Loucy (cell line): ENCODE data around the gene NAXE.

ENCODE experiments used
- EZH2phosphoT487 ChIP-seq: fragments of 200-600 bp; IDR thresholded peaks from 2 replicates; pipeline ENCODE4 v1.6.1; 2018; ENCODE audit warnings: antibody characterized with exemption, mild to moderate bottlenecking, moderate library complexity, borderline replicate concordance
- TF ChIP-seq, protein P1 (sequence below): fragments of 200-600 bp; sonication (generic); conservative IDR thresholded peaks from 2 replicates; pipeline ENCODE4 v1.5.1; 2014; ENCODE audit warnings: mild to moderate bottlenecking, antibody characterized with exemption, low read length

DNA sequence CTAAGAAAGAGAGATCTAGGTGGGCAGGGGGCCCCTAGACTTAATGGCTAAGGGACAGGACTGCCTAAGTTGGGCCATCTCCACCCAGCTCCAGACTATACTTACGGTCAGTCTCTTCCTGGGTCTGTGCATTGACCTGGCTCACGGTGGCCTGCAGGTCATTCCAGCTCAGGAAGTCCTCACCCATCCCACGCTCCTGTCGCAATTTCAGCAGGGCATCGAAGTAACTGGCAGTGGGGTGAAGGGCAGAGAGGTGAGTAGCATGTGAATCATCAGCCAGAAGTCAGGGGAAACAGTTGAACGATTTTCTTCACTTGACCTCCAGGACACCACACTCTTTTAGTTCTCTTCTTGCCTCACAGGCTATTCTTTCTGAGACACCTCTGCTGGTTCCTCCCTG lies 39.7 kb upstream of the NAXE start:
- TF ChIP-seq, protein P1, sequence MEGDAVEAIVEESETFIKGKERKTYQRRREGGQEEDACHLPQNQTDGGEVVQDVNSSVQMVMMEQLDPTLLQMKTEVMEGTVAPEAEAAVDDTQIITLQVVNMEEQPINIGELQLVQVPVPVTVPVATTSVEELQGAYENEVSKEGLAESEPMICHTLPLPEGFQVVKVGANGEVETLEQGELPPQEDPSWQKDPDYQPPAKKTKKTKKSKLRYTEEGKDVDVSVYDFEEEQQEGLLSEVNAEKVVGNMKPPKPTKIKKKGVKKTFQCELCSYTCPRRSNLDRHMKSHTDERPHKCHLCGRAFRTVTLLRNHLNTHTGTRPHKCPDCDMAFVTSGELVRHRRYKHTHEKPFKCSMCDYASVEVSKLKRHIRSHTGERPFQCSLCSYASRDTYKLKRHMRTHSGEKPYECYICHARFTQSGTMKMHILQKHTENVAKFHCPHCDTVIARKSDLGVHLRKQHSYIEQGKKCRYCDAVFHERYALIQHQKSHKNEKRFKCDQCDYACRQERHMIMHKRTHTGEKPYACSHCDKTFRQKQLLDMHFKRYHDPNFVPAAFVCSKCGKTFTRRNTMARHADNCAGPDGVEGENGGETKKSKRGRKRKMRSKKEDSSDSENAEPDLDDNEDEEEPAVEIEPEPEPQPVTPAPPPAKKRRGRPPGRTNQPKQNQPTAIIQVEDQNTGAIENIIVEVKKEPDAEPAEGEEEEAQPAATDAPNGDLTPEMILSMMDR = no peak
- TF ChIP-seq EZH2phosphoT487 = no peak
